ENCODE measurements around the gene ZNRF2. TPM values are rescaled to one million over a fixed set of nuclear protein-coding genes. Genes with fewer than 3 reads are reported as not detected.

ZNRF2 gene
- total and polyA plus RNA-seq, 2 donors from 2014 or later, result 16.2 to 32.2 TPM

- intact Hi-C loops (cut with DNase I), result no loop called here
- no peak overlapping the region for H3K27ac ChIP-seq (ENCODE audit: low read depth in 2 of 2, low read length in 2 of 2)
- no peak for TF ChIP-seq CTCF (IDR thresholded peaks at IDR 0.05; ENCODE audit: borderline replicate concordance, extremely low read depth, insufficient read depth)
- H3K9ac ChIP-seq (ENCODE audit: low read length in 3 of 3), result no peak overlapping the region
- H3K27me3 ChIP-seq (ENCODE audit: control insufficient read depth, insufficient read depth, low read length), result no peaks in the 10 kb centered on the region
- H3K4me3 ChIP-seq (ENCODE audit: low read length in 3 of 3), result no peak overlapping the region
- no peaks in the 10 kb centered on the region for H3K36me3 ChIP-seq (ENCODE audit: control insufficient read depth in 2 of 3, insufficient read depth in 3 of 3, low read length in 3 of 3)
- H3K9me3 ChIP-seq (ENCODE audit: control insufficient read depth in 2 of 3, insufficient read depth in 1 of 3, low read length in 3 of 3), result no peaks in the 10 kb centered on the region
- DNase-seq (no peak), FAIRE-seq (no peak)
- H3K4me1 ChIP-seq (ENCODE audit: control insufficient read depth in 2 of 3, insufficient read depth in 2 of 3, low read depth in 1 of 3, low read length in 3 of 3), result peaks cover 0 to 7% (median 5%) of the 10 kb centered on the region in 3 donors
These were observed 46.0 kb downstream of the ZNRF2 start for GRCh38 chr7:30330134-30331111.

DNA sequence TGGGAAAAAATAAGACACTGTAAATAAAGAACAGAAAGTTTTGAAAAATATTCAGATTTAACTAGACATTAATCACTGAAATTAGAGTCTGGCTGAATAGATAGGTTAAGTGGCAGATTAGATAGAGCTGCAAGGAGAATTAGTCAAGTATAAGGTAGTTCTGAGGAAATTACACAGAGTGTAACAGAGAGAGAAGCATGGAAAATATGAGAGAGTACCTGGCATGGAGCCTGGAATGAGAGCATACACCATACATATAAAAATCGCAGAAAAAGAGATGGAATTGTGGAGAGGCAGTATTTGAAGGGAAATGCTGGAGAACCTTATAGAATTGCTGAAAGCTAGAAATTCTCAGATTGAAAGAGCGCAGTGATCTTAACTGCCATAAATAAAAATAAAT is 46.9 kb downstream of the ZNRF2 start:
- TF ChIP-seq CTCF (IDR thresholded peaks at IDR 0.05; ENCODE audit: borderline replicate concordance, extremely low read depth, insufficient read depth), result no peak
- no peak for FAIRE-seq
- DNase-seq, result no peak
- Histone ChIP-seq H3K36me3 (ENCODE audit: control insufficient read depth in 2 of 3, insufficient read depth in 3 of 3, low read length in 3 of 3) (no peaks in the 10 kb centered on the region), H3K4me1 (ENCODE audit: control insufficient read depth in 2 of 3, insufficient read depth in 2 of 3, low read depth in 1 of 3, low read length in 3 of 3) (peaks cover 0 to 7% (median 5%) of the 10 kb centered on the region in 3 donors), H3K9ac (ENCODE audit: low read length in 3 of 3) (no peak overlapping the region), H3K27me3 (ENCODE audit: control insufficient read depth, insufficient read depth, low read length) (no peaks in the 10 kb centered on the region), H3K9me3 (ENCODE audit: control insufficient read depth in 2 of 3, insufficient read depth in 1 of 3, low read length in 3 of 3) (no peaks in the 10 kb centered on the region), H3K4me3 (ENCODE audit: low read length in 3 of 3) (no peak overlapping the region), H3K27ac (ENCODE audit: low read depth in 2 of 2, low read length in 2 of 2) (no peak overlapping the region)
- intact Hi-C loops (cut with DNase I), result no loop called here

GRCh38 chr7:30332549-30332948 is 48.2 kb downstream of the ZNRF2 start:
- no peaks in the 10 kb centered on the region for H3K27me3 ChIP-seq (ENCODE audit: control insufficient read depth, insufficient read depth, low read length)
- no peak overlapping the region for H3K4me3 ChIP-seq (ENCODE audit: low read length in 3 of 3)
- DNase-seq (no peak), FAIRE-seq (no peak)
- H3K9me3 ChIP-seq (ENCODE audit: control insufficient read depth in 2 of 3, insufficient read depth in 1 of 3, low read length in 3 of 3), result no peaks in the 10 kb centered on the region
- no peak for TF ChIP-seq CTCF (IDR thresholded peaks at IDR 0.05; ENCODE audit: borderline replicate concordance, extremely low read depth, insufficient read depth)
- no peaks in the 10 kb centered on the region for H3K36me3 ChIP-seq (ENCODE audit: control insufficient read depth in 2 of 3, insufficient read depth in 3 of 3, low read length in 3 of 3)
- intact Hi-C loops (cut with DNase I), result no loop called here
- peaks cover 0 to 7% (median 5%) of the 10 kb centered on the region in 3 donors for H3K4me1 ChIP-seq (ENCODE audit: control insufficient read depth in 2 of 3, insufficient read depth in 2 of 3, low read depth in 1 of 3, low read length in 3 of 3)
- H3K27ac ChIP-seq (ENCODE audit: low read depth in 2 of 2, low read length in 2 of 2), result no peak overlapping the region
- no peak overlapping the region for H3K9ac ChIP-seq (ENCODE audit: low read length in 3 of 3)

All from kidney (tissue), 14 donors.